ENCODE measurements around the gene HRH2.
"Not testable (repeated sequence)": the region's sequence is repeated elsewhere in the genome, so short reads cannot be mapped to it uniquely, and the experiment has no call there.

The HRH2 gene, protein sequence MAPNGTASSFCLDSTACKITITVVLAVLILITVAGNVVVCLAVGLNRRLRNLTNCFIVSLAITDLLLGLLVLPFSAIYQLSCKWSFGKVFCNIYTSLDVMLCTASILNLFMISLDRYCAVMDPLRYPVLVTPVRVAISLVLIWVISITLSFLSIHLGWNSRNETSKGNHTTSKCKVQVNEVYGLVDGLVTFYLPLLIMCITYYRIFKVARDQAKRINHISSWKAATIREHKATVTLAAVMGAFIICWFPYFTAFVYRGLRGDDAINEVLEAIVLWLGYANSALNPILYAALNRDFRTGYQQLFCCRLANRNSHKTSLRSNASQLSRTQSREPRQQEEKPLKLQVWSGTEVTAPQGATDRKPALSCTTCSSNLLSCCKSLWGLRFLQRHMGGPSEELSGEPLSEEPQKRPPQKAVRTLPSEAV

DNA sequence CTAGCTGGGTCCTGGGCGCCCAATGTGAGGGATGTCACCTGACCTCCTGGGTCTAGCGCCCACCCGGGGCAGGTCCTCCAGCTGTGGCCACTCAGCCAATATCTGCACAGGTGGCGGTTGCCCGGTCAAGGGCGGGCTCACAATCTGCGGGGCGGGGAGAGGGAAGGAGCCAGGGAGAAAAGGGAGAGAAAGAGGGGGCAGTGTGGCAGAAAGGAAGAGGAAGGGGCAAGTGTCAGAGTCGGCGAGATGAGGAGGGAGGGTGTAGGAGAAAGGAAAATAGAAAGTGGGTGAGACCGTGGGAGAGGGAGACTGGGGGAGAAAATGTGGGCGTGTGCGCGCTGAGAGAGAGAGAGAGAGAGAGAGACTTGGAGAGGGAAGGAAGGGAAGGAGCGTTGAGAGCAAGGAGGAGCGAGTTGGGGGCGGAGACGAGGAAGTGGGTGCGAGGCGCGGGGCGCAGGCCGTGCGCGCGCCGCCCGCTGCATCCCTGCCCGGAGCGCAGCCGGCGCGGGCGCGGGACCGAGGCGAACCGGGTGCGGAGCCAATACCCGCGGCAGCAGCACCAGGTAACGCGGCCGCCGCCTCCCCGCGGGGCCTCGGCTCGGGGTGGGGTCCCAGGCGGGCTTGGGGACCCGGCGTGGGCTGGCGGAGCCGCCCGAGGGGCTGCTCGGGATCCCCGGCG lies at the start of gene HRH2:
Gene HRH2, plus strand, starts transcription at position 479 of the 679 bp plus-strand sequence. CDS start 25,163 bp downstream, outside the sequence.
- peak; percentile 36 for DNase-seq

- DNase-seq: no peak
These were observed 48.3 kb upstream of the HRH2 start for GRCh38 chr5:175609526-175609925.

GRCh38 chr5:175610381-175610780 lies 47.5 kb upstream of the HRH2 start:
- no peak for DNase-seq

GRCh38 chr5:175610898-175611297 lies 47.0 kb upstream of the HRH2 start:
- DNase-seq: no peak

GRCh38 chr5:175614223-175614815 lies 43.6 kb upstream of the HRH2 start:
- no peak for DNase-seq

GRCh38 chr5:175614861-175615260 lies 43.0 kb upstream of the HRH2 start:
- DNase-seq: no peak

DNA sequence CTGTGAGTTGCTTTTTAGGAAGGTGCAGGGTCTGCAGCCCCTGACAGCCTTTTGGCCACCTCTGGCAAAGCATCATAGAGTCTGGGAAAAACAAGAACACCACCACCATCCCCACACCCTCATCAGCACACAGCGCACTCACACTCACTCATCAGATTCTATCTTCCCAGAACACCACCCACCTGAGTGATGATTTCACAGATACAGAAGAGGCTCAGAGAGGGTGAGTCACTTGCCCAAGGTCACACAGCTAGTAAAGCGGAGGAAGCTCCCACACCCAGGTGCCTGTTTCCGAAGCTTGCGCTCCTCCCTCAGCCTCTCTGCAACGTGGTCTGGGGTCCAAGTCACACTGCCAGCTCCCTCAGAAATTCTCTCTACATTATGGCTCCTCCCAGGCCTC lies 41.8 kb upstream of the HRH2 start:
- no peak for DNase-seq

- DNase-seq: not testable (repeated sequence)
These were observed 41.3 kb upstream of the HRH2 start for GRCh38 chr5:175616527-175616926.

- no peak for DNase-seq
These were observed 40.4 kb upstream of the HRH2 start for GRCh38 chr5:175617447-175617846.

DNA sequence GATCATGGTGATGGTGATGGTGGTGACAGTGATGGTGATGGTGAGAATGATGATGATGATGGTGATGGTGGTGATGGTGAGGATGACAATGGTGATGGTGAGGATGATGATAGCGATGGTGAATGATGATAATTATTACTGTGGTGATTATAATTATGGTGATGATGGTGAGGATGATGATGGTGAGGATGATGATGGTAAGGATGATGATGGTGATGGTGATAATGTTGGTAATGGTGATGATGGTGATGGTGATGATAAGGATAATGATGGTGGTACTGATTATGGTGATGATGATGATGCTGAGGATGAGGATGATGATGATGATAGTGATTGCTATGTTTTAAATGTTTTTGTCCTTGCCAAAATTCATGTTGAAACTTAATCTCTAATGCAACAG lies 37.3 kb upstream of the HRH2 start:
- no peak for DNase-seq

DNA sequence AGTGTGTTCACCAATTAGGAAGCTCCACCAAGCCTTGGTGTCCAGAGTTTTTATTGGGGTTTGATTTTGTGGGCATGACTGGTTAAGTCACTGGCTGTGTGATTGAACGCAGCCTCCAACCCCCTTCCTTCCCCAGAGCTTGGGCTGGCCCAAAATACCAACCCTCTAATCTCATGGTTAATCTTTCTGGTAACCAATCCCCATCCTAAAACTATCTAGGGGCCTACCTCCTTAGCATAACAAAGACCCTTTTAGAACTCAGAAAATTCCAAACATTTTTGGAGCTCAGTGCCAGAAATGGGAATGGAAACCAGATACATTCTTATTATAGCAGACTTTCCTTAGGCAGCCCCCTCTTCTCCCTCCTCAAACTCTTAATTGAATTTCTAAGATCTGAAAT lies 35.9 kb upstream of the HRH2 start:
- DNase-seq: no peak

GRCh38 chr5:175623088-175623487 lies 34.8 kb upstream of the HRH2 start:
- no peak for DNase-seq

DNA sequence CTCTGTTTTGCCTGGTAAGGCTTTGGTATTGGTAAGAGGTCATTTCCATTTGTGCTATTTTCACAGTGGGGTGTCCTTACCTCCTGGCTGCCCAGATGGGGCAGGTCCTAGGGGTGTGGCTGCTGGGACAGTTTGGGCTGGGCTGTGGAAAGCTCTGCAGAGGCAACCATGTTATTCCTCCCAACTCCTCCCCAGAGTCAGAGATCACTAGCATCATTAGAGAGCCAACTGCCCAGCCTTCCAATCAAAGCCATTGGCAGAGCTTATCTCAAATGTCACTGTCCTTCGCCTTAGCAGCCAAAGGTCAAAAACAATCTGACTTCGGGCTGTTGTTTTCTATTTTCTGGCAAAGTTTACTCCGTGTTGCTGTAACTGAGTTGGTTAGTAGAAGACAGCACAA lies 33.6 kb upstream of the HRH2 start:
- no peak for DNase-seq

GRCh38 chr5:175627005-175627404 lies 30.9 kb upstream of the HRH2 start:
- no peak for DNase-seq

GRCh38 chr5:175627739-175628138 lies 30.1 kb upstream of the HRH2 start:
- DNase-seq: no peak

GRCh38 chr5:175628668-175629067 lies 29.2 kb upstream of the HRH2 start:
- DNase-seq: no peak

- no peak for DNase-seq
These were observed 28.6 kb upstream of the HRH2 start for GRCh38 chr5:175629261-175629660.

DNA sequence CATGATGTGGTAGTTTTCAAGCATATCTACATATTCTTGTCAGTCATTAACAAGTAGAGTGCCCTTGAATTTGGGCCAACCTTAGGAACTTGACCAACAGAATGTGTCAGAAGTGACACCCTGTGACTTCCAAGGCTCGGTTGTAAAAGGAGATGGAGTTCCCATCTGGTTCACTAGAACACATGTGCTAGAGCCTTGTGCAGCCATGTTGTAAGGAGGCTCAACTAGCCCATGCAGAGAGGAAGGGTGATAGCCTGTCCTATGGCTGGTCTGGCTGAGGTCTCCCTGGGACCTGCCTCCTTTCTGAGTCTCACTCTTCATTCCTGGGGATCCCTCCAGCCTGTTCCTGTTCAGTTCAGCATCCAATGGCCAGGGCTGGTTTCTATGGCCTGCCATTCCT lies 28.1 kb upstream of the HRH2 start:
- DNase-seq: no peak

- no peak for DNase-seq
These were observed 21.9 kb upstream of the HRH2 start for GRCh38 chr5:175635854-175636584.

DNA sequence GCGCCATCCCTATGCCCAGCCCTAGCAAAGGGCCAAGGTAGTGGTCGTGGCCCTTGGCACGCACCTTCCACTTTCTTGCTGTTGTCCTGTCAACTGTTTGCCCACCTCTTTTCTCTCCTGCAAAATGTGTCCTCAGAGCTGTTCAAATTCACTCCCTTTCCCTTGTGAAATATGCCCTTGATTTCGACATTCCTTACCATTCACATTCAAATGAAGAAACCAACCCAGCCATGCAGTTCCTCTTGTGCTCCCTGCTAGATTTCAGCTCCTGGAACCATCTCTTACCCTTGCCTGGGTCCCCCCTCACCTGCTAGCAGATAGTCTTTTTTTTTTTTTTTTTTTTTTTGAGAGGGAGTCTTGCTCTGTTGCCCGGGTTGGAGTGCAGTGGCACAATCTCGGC lies 19.6 kb upstream of the HRH2 start:
- DNase-seq: no peak

DNA sequence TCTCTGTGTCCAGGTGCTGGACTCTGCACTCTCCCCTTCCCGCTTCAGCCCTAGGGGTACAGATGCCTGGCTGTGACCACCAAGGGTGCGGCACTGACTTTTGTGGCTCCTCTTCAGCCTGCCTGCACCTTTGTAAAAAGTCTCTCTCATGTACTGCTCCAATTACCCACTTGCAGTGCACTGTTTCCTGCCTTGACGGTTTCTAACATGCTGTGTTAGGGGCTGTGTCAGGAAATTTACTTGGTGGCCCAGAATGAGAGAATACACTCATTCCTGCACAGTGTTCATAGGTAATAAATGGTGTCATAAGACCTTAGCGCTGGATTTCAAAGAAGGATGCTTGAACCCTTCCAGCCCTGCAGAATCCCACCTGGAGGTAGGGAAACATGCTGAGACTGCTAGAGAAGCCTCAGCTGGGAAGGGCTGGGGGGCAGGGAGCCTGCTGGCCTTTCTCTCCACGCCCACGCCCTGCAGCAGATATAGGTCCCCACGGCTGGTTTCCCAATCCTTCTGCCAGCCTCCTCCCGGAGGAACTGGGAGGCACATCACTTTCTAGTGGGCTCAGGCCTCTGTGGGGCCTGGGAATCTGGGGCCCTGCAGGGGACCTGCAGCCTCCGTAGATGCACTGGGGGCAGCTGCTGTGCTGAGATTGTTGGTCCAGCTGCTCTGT lies 17.6 kb upstream of the HRH2 start:
- DNase-seq: no peak

DNA sequence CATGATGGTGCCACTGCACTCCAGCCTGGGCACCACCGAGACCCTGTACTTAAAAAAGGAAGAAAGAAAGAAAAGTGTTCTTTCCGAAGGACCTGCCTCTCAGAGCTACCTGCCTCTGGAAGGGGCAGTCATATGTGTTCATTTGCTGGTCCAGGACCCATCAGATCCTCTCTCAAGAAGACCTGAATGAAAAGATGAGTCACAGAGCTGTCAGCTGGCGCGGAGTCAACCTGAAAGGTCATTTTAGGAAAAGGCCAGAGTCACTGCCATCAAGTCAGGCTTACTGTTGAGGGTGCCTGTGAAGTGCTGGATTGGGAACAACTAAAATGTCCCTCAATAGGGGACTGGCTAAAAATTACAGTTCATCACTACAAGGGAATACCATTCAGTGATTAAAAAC lies 14.9 kb upstream of the HRH2 start:
- no peak for DNase-seq

DNA sequence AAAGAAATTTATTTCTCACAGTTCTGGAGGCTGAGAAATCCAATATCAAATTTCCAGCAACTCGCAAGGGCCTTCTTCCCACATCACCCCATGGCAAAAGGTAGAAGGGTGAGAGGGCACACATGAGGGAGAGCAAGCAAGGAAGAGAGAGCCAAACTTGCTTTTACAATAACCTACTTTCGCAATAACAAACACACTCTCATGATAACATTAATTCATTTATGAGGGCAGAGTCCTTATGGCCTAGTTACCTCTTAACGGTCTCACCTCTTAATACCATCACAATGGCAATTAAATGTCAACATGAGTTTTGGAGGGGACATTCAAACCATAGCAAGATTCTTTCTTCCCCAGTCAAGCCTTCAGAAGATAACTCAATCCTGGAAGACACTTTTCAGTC lies 11.6 kb upstream of the HRH2 start:
- DNase-seq: no peak
